Keratinocyte (primary cell): Measurements from ENCODE around the gene CA5A.

Source experiments
- CTCF ChIP-seq, 3 experiments: IDR thresholded peaks in 1 of 3; conservative IDR thresholded peaks in 1 of 3; optimal IDR thresholded peaks in 1 of 3; 2 replicates in 2 of 3; 3 replicates in 1 of 3; pipeline versions ENCODE3 to v1.5.1; 2011; ENCODE audit warnings: low read length in 3 of 3, mild to moderate bottlenecking in 3 of 3, moderate library complexity in 2 of 3, control low read depth in 1 of 3, inconsistent platforms in 1 of 3; ENCODE audit not compliant: insufficient read depth in 2 of 3; ENCODE audit errors: extremely low read depth in 1 of 3
- EZH2 ChIP-seq: IDR thresholded peaks from one replicate; pipeline ENCODE4 v1.6.1; 2012; ENCODE audit warnings: inconsistent platforms, mild to moderate bottlenecking, low read length, moderate library complexity

GRCh38 chr16:87882436-87883019 lies 53.8 kb downstream of the CA5A start:
- no peak for TF ChIP-seq CTCF (optimal IDR thresholded peaks at IDR 0.05 in 1 of 3, IDR thresholded peaks at IDR 0.05 in 1 of 3, conservative IDR thresholded peaks at IDR 0.05 in 1 of 3; ENCODE audit: extremely low read depth in 1 of 3, insufficient read depth in 2 of 3, low read length in 3 of 3)
- no peak for TF ChIP-seq EZH2
